Duodenal mucosa (tissue), 2 donors: ENCODE measurements around the gene ADAMTS17.
A peak's percentile ranks its signal among the peaks of the same experiment; 100 is the strongest.
"Not testable (repeated sequence)": the region's sequence is repeated elsewhere in the genome, so short reads cannot be mapped to it uniquely, and the experiment has no call there.

ENCODE experiments used
- H3K27ac ChIP-seq: one replicate; pipeline ENCODE4 v1.7.0; 2013; ENCODE audit warnings: low read depth, low read length
- H3K27me3 ChIP-seq, 2 donors: one replicate each; pipeline ENCODE4 v1.7.0; 2013; ENCODE audit warnings: low read length in 2 of 2, control low read depth in 1 of 2; ENCODE audit not compliant: insufficient read depth in 2 of 2, control insufficient read depth in 1 of 2
- H3K36me3 ChIP-seq, 2 donors: one replicate each; pipeline ENCODE4 v1.7.0; 2013; ENCODE audit warnings: low read length in 2 of 2, control low read depth in 1 of 2; ENCODE audit not compliant: insufficient read depth in 2 of 2, control insufficient read depth in 1 of 2
- H3K4me1 ChIP-seq, 2 donors: one replicate each; pipeline ENCODE4 v1.7.0; 2013; ENCODE audit warnings: low read length in 2 of 2, control low read depth in 1 of 2; ENCODE audit not compliant: insufficient read depth in 2 of 2, control insufficient read depth in 1 of 2
- H3K4me3 ChIP-seq, 2 donors: one replicate each; pipeline ENCODE4 v1.7.0; 2013; ENCODE audit warnings: low read length in 2 of 2, low read depth in 1 of 2
- H3K9ac ChIP-seq, 2 donors: one replicate each; pipeline ENCODE4 v1.7.0; 2013; ENCODE audit warnings: low read length in 2 of 2, low read depth in 1 of 2
- H3K9me3 ChIP-seq, 2 donors: one replicate each; pipeline ENCODE4 v1.7.0; 2013; ENCODE audit warnings: low read length in 2 of 2, control low read depth in 1 of 2; ENCODE audit not compliant: control insufficient read depth in 1 of 2

Gene ADAMTS17

GRCh38 chr15:100340721-100341238 lies 995 bp downstream of the ADAMTS17 start:
- H3K27ac ChIP-seq, result no peak overlapping the region
- H3K9ac ChIP-seq, result no peak overlapping the region
- peak overlapping the region; percentile 29 to 65 for H3K4me3 ChIP-seq
- peaks cover 4 to 7% of the 10 kb centered on the region in 2 donors for H3K4me1 ChIP-seq
- H3K36me3 ChIP-seq, result no peaks in the 10 kb centered on the region
- H3K9me3 ChIP-seq, result no peaks in the 10 kb centered on the region
- H3K27me3 ChIP-seq, result peaks cover 2 to 4% of the 10 kb centered on the region in 2 donors

GRCh38 chr15:100339999-100340398 lies 1.8 kb downstream of the ADAMTS17 start:
- Histone ChIP-seq H3K27ac (no peak overlapping the region), H3K9me3 (no peaks in the 10 kb centered on the region)

GRCh38 chr15:100339451-100339850 lies 2.3 kb downstream of the ADAMTS17 start:
- H3K4me3 ChIP-seq, H3K9me3 ChIP-seq, H3K4me1 ChIP-seq, H3K27ac ChIP-seq, H3K27me3 ChIP-seq, H3K9ac ChIP-seq, H3K36me3 ChIP-seq: not testable (repeated sequence)

More at GRCh38 chr15:100339999-100340398, 1.8 kb downstream of the ADAMTS17 start:
- Histone ChIP-seq H3K27me3 (peaks cover 2 to 4% of the 10 kb centered on the region in 2 donors), H3K4me3 (no peak overlapping the region), H3K36me3 (no peaks in the 10 kb centered on the region), H3K9ac (no peak overlapping the region), H3K4me1 (peaks cover 4 to 7% of the 10 kb centered on the region in 2 donors)

- H3K9ac ChIP-seq, result no peak overlapping the region
These were observed 2.8 kb downstream of the ADAMTS17 start for GRCh38 chr15:100338971-100339444.

GRCh38 chr15:100338247-100338646 lies 3.5 kb downstream of the ADAMTS17 start:
- H3K27ac ChIP-seq, result no peak overlapping the region
- H3K4me1 ChIP-seq, result peaks cover 4 to 7% of the 10 kb centered on the region in 2 donors
- H3K27me3 ChIP-seq, result peaks cover 2 to 4% of the 10 kb centered on the region in 2 donors
- H3K9me3 ChIP-seq, result no peaks in the 10 kb centered on the region
- H3K4me3 ChIP-seq, result no peak overlapping the region
- H3K36me3 ChIP-seq, result no peaks in the 10 kb centered on the region
- H3K9ac ChIP-seq, result no peak overlapping the region

More at GRCh38 chr15:100338971-100339444, 2.8 kb downstream of the ADAMTS17 start:
- Histone ChIP-seq H3K27ac (no peak overlapping the region), H3K4me1 (peaks cover 4 to 7% of the 10 kb centered on the region in 2 donors), H3K36me3 (no peaks in the 10 kb centered on the region), H3K4me3 (no peak overlapping the region), H3K9me3 (no peaks in the 10 kb centered on the region), H3K27me3 (peaks cover 2 to 4% of the 10 kb centered on the region in 2 donors)

- Histone ChIP-seq H3K4me3 (no peak overlapping the region), H3K9me3 (no peaks in the 10 kb centered on the region), H3K36me3 (no peaks in the 10 kb centered on the region), H3K27me3 (peaks cover 2 to 4% of the 10 kb centered on the region in 2 donors), H3K27ac (no peak overlapping the region), H3K4me1 (peaks cover 4 to 5% of the 10 kb centered on the region in 2 donors), H3K9ac (no peak overlapping the region)
These were observed 4.4 kb downstream of the ADAMTS17 start for GRCh38 chr15:100337096-100338044.

- Histone ChIP-seq H3K4me3 (no peak overlapping the region), H3K27me3 (peaks cover 2 to 4% of the 10 kb centered on the region in 2 donors), H3K36me3 (no peaks in the 10 kb centered on the region), H3K9me3 (no peaks in the 10 kb centered on the region), H3K27ac (no peak overlapping the region), H3K9ac (no peak overlapping the region), H3K4me1 (peaks cover 2 to 4% of the 10 kb centered on the region in 2 donors)
These were observed 5.7 kb downstream of the ADAMTS17 start for GRCh38 chr15:100336061-100336460.

- no peak overlapping the region for H3K27ac ChIP-seq
These were observed 6.3 kb downstream of the ADAMTS17 start for GRCh38 chr15:100335335-100335999.

GRCh38 chr15:100334905-100335304 lies 6.9 kb downstream of the ADAMTS17 start:
- peaks cover 2 to 4% of the 10 kb centered on the region in 2 donors for H3K27me3 ChIP-seq
- no peak overlapping the region for H3K27ac ChIP-seq
- H3K4me3 ChIP-seq, result no peak overlapping the region
- no peaks in the 10 kb centered on the region for H3K9me3 ChIP-seq
- H3K9ac ChIP-seq, result no peak overlapping the region
- peaks cover 2 to 4% of the 10 kb centered on the region in 2 donors for H3K4me1 ChIP-seq
- H3K36me3 ChIP-seq, result no peaks in the 10 kb centered on the region

More at GRCh38 chr15:100335335-100335999, 6.3 kb downstream of the ADAMTS17 start:
- no peak overlapping the region for H3K4me3 ChIP-seq
- no peaks in the 10 kb centered on the region for H3K36me3 ChIP-seq
- no peaks in the 10 kb centered on the region for H3K9me3 ChIP-seq
- no peak overlapping the region for H3K9ac ChIP-seq
- peaks cover 2 to 4% of the 10 kb centered on the region in 2 donors for H3K4me1 ChIP-seq
- H3K27me3 ChIP-seq, result peaks cover 2 to 4% of the 10 kb centered on the region in 2 donors
